ENCODE results near the gene BRCC3. TPM values are rescaled to one million over a fixed set of nuclear protein-coding genes. Genes with fewer than 3 reads are reported as not detected.

Gene BRCC3
- total RNA-seq, 1 experiment from 2014 or later, result 21.3 TPM

DNA sequence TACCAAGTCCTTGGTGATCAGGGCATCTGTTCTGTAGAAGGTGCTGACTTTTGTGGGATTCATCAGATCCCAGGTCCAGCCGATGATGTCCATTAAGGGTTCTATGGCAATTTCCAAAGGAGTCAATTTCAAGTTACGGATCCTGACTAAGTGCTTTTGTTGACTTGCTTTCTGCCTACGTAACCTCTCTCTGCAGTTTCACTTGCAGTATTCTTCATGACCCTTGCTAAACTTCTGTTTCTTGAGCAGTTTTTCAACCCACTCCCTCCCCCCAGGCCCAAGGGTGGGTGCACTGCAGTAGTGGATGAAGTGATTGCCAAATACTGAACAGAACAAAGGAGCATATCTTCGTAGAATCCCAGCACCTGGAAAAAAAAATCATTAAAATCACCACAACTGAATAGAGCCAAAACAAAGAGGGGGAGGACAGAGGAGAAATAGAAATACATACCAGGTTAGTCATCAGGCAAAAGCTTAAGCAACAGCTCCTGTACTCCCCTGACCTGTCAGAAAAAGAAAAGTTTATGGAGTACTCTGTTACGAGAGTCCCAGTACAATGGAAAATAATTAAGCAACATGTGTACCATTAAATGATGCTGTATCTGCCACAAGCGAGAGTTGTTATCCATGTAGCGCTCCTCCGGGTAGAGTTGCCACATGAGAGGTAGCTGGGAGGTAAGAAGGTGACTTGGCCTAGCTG is 6.1 kb upstream of the BRCC3 start:
- ATAC-seq (no peak), DNase-seq (ENCODE audit: low read depth, low spot score) (no peak)
- H3K36me3 ChIP-seq (ENCODE audit: control insufficient read depth in 1 of 2, insufficient read depth in 2 of 2, low read length in 2 of 2), result no peaks in the 10 kb centered on the region; a peak in 1 of 4 replicates
- no TSS peak for BruUV-seq (replicated peaks)
- H3K4me3 ChIP-seq (replicated peaks in 1 of 2; ENCODE audit: low read depth in 1 of 2, low read length in 2 of 2), result no peak overlapping the region
- H3K79me2 ChIP-seq (ENCODE audit: insufficient read depth, low read length), result peaks cover 22% of the 10 kb centered on the region
- no peak for TF ChIP-seq RAD21 (IDR thresholded peaks at IDR 0.05; ENCODE audit: low read depth)
- POLR2A ChIA-PET, result no interaction called here
- H2AFZ ChIP-seq (ENCODE audit: low read depth, low read length, poor library complexity, severe bottlenecking), result no peak overlapping the region
- peaks cover 15 to 32% of the 10 kb centered on the region in 2 experiments for H3K4me1 ChIP-seq (ENCODE audit: control insufficient read depth in 1 of 2, insufficient read depth in 2 of 2, low read length in 2 of 2)
- RAD21 ChIA-PET (ENCODE audit: low non-redundant PET in 1 of 2, low total read pairs in 2 of 2, uncharacterized antibody in 2 of 2, unreplicated experiment in 2 of 2), result no interaction called here
- intact Hi-C loops (cut with micrococcal nuclease), result no loop called here
- H3K9ac ChIP-seq (ENCODE audit: low read length), result no peak overlapping the region
- no peaks in the 10 kb centered on the region for H3K9me3 ChIP-seq (ENCODE audit: control insufficient read depth in 1 of 2, insufficient read depth in 1 of 2, low read depth in 1 of 2, low read length in 2 of 2)
- no peak overlapping the region for H3K4me2 ChIP-seq (ENCODE audit: low read length)
- CTCF ChIA-PET, result interaction anchor here (0.6 kb wide), 1 partner anchor 8 kb away, joined by 3 read pairs; no protein-coding TSS in a partner anchor
- no peaks in the 10 kb centered on the region for H3K27me3 ChIP-seq (ENCODE audit: insufficient read depth, low read length)
- no peaks in the 10 kb centered on the region for H3K9me2 ChIP-seq (ENCODE audit: insufficient read depth)
- no peak overlapping the region for H3K27ac ChIP-seq (ENCODE audit: low read depth, low read length)
- no peaks in the 10 kb centered on the region for H4K20me1 ChIP-seq (ENCODE audit: insufficient read depth)

DNA sequence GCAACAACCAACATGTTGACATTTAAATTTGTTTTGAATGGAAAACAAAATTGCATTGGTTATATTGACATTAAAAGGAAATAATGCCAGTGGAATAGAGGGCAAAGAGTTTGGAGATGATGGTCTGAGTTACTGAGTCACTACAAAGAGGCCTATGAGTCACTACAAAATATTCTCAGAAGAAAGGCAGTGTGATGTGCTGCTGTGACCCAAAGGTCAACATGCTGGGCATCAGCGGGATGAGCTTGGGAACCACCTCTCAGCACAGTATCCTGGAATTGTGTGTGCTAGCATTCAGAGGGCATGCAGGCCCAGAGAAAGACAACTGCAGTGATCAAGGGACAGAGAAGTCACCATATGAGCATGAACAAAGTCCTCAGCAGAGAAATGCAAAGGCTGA is 3.1 kb upstream of the BRCC3 start:
- Histone ChIP-seq H3K9me2 (ENCODE audit: insufficient read depth) (no peaks in the 10 kb centered on the region), H3K79me2 (ENCODE audit: insufficient read depth, low read length) (peaks cover 41% of the 10 kb centered on the region), H2AFZ (ENCODE audit: low read depth, low read length, poor library complexity, severe bottlenecking) (no peak overlapping the region), H4K20me1 (ENCODE audit: insufficient read depth) (no peaks in the 10 kb centered on the region), H3K4me2 (ENCODE audit: low read length) (peak overlapping the region; percentile 81), H3K9ac (ENCODE audit: low read length) (peak overlapping the region; percentile 18), H3K4me3 (replicated peaks in 1 of 2; ENCODE audit: low read depth in 1 of 2, low read length in 2 of 2) (no peak overlapping the region), H3K27ac (ENCODE audit: low read depth, low read length) (peak overlapping the region; percentile 13; the same call in 1 of the 2 replicates), H3K4me1 (ENCODE audit: control insufficient read depth in 1 of 2, insufficient read depth in 2 of 2, low read length in 2 of 2) (peaks cover 15 to 36% of the 10 kb centered on the region in 2 experiments), H3K27me3 (ENCODE audit: insufficient read depth, low read length) (no peaks in the 10 kb centered on the region), H3K36me3 (ENCODE audit: control insufficient read depth in 1 of 2, insufficient read depth in 2 of 2, low read length in 2 of 2) (no peaks in the 10 kb centered on the region; a peak in 1 of 4 replicates), H3K9me3 (ENCODE audit: control insufficient read depth in 1 of 2, insufficient read depth in 1 of 2, low read depth in 1 of 2, low read length in 2 of 2) (no peaks in the 10 kb centered on the region)
- peak; percentile 24 for ATAC-seq
- ChIA-PET POLR2A (no interaction called here), CTCF (no interaction called here), RAD21 (ENCODE audit: low non-redundant PET in 1 of 2, low total read pairs in 2 of 2, uncharacterized antibody in 2 of 2, unreplicated experiment in 2 of 2) (no interaction called here)
- intact Hi-C loops (cut with micrococcal nuclease), result no loop called here
- DNase-seq (ENCODE audit: low read depth, low spot score), result no peak
- BruUV-seq (replicated peaks), result no TSS peak
- TF ChIP-seq SP1 (IDR thresholded peaks at IDR 0.05; ENCODE audit: low read depth) (0 out of 2 replicates have a peak, but pooled peaks have one; percentile 13), TCF7L2 (IDR thresholded peaks at IDR 0.05; ENCODE audit: borderline replicate concordance, extremely low read depth, insufficient read depth, insufficient read length) (peak; percentile 20), JUND (IDR thresholded peaks at IDR 0.05) (peak; percentile 40; the same call in 1 of the 2 replicates), FOSL1 (IDR thresholded peaks at IDR 0.05; ENCODE audit: low read depth) (peak; percentile 51)
- TF ChIP-seq, protein P1, sequence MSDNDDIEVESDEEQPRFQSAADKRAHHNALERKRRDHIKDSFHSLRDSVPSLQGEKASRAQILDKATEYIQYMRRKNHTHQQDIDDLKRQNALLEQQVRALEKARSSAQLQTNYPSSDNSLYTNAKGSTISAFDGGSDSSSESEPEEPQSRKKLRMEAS (IDR thresholded peaks at IDR 0.05), result 0 out of 2 replicates have a peak, but pooled peaks have one; percentile 29
- TF ChIP-seq, protein P2, sequence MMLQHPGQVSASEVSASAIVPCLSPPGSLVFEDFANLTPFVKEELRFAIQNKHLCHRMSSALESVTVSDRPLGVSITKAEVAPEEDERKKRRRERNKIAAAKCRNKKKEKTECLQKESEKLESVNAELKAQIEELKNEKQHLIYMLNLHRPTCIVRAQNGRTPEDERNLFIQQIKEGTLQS (IDR thresholded peaks at IDR 0.05), result no peak
